GM10248 (cell line): ENCODE measurements around the gene TMEM236.

Experiments used
- CTCF ChIA-PET: fragments of 300-600 bp; sonication (Branson Sonifier 250); formaldehyde crosslinking; extraction: SDS; loops from one replicate; lab custom pipeline; 2021; ENCODE audit warnings: antibody characterized with exemption; lab: Yijun Ruan, JAX
- POLR2A ChIA-PET: fragments of 350-650 bp; sonication (Branson Sonifier 250); formaldehyde crosslinking; extraction: SDS; loops from one replicate; lab custom pipeline; 2020; ENCODE audit warnings: antibody characterized with exemption; lab: Yijun Ruan, JAX
- DNase-seq: peaks from one replicate; pipeline ENCODE4 v3.0.0; 2012; ENCODE audit errors: extremely low spot score
- TF ChIP-seq, protein P1 (sequence below): IDR thresholded peaks from 2 replicates; pipeline ENCODE4 v1.5.1; 2012; ENCODE audit warnings: mild to moderate bottlenecking, low read depth; ENCODE audit errors: extremely low read depth, missing control alignments, control extremely low read depth

Gene TMEM236

DNA sequence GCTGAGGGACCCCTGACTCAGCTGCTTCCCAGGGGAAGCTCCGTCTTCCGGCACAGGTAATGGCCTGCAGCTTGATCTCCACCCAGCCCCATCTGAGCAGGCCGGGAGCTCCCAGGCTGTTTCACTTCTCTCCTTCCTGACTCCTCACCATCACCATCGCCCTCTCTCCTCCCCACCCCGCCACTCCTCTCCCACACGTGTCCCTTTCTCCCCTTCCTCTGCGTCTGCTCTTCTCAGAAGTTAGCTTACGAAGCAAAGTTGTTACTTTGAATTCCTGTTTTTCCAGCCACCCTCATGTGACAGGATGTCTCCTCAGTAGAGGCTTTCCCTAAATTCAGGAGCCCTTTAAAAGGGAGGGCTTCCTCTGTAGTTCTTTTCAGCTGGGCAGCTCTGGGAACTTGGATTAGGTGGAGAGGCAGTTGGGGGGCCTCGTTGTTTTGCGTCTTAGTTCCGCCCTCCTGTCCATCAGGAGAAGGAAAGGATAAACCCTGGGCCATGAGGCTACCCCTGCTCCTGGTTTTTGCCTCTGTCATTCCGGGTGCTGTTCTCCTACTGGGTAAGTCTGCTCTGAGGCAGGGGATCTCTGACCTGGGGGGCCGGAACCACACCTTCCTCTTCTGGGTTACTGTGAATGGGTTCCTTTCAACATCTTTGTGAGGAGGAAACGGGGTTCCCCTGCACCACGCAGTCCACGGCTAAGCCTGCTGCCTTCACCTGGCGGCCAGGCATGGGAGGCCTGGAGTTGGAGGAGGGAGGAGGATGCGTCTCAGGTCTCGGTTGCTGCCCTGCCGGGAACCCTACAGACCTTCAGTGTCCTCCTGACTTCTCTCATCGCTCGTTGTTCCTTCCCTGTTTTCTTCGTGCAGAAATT, 57.2 kb downstream of the TMEM236 start, which contains the start of gene MRC1:
Gene MRC1 (plus strand): TSS at position 378 of the 871 bp plus-strand sequence. CDS start 118 bp downstream, at position 496.
- no peak for DNase-seq
- ChIA-PET CTCF (interaction anchor here (1.0 kb wide), 1 partner anchor 11 kb away, joined by 3 read pairs; no protein-coding TSS in a partner anchor), POLR2A (no interaction called here)
- TF ChIP-seq, protein P1, sequence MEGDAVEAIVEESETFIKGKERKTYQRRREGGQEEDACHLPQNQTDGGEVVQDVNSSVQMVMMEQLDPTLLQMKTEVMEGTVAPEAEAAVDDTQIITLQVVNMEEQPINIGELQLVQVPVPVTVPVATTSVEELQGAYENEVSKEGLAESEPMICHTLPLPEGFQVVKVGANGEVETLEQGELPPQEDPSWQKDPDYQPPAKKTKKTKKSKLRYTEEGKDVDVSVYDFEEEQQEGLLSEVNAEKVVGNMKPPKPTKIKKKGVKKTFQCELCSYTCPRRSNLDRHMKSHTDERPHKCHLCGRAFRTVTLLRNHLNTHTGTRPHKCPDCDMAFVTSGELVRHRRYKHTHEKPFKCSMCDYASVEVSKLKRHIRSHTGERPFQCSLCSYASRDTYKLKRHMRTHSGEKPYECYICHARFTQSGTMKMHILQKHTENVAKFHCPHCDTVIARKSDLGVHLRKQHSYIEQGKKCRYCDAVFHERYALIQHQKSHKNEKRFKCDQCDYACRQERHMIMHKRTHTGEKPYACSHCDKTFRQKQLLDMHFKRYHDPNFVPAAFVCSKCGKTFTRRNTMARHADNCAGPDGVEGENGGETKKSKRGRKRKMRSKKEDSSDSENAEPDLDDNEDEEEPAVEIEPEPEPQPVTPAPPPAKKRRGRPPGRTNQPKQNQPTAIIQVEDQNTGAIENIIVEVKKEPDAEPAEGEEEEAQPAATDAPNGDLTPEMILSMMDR = no peak

DNA sequence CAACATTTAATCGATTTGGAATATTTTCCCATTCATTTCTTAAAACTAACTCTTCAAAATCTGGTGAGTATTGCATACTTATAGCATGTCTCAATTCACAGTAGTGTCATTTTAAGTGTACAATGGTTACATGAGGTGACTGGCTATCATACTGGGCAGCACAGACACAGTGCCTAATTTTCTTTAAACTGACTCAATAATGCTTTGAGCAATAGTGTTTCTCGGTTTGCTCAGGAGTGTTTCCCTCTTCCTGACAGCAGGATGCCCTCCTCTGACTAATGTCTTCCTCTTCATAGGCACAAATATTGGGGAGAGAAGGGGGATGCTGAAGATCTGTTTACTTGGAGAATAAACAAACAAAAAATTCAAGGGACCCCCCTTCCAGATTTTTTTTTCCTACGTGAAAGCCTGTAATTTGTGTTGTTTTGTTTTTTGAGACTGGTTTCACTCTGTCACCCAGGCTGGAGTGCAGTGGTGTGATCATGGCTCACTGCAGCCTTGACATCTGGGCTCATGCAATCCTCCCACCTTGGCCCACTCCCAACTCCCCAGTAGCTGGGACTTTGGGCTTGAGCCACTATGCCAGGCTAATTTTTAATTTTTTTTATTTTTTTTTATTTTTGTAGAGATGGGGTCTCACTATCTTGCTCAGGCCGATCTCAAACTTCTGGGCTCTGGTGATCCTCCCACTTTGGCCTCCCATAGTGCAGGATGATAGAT, 59.3 kb downstream of the TMEM236 start:
- TF ChIP-seq, protein P1 = no peak
- POLR2A ChIA-PET = no interaction called here
- DNase-seq = no peak

DNA sequence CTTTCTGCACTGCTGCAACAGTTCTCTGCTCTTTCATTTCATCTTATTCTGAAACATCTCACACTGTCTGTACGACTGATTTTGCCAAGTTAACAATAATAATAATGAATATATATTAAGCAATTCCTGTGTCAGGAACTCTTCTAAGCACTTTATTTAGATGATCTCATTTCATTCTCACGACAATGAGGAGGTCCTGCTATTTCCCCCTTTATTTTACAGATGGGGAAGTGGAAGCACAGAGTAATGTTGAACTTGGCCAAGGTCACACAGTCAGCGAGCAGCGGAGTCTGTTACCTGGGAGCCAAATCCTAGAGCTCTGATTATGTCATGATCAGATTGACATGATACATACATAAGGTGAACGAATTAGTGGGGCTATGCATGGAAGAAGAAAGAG, 63.0 kb downstream of the TMEM236 start:
- CTCF ChIA-PET = no interaction called here
- no peak for DNase-seq
- TF ChIP-seq, protein P1 = no peak
- POLR2A ChIA-PET = no interaction called here

More for the DNA sequence above, 59.3 kb downstream of the TMEM236 start:
- CTCF ChIA-PET = no interaction called here

DNA sequence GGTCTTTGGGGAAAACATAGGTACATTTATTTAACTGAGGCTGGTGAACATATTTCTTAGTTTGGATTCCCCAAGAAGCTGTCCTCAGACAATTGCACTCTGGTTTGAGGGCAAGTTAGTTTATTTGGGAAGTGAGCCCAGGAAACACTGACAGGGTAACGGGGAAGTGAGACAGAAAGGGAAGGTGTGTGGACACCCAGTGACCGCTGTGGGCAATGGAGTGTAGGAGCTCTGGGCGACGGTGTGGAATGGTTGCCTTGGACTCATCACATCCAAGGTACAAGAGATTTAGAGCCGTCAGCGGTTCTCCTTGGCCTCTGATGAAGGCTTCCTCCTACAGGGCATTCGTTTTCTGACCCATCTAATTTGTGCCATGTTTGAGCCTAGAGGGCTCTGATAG, 64.2 kb downstream of the TMEM236 start:
- ChIA-PET POLR2A (no interaction called here), CTCF (no interaction called here)
- no peak for DNase-seq
- TF ChIP-seq, protein P1 = no peak

DNA sequence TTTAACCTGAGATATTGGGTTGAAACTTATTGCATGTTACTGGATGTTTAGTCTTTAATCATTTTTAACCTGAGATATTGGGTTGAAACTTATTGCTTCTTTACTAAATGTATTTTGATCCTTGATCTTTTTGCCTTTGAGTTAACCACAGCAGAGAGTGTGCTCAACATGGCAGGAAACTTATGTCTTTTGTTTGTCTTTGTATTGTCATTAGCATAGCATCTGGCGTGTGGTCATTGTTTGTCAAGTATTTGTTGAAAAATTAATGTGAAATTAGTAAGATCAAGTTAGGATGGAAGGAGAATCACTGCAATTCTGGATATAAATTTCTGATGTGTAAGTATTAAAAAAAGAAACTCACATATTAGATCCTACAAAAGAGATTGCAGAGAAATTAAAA, 65.3 kb downstream of the TMEM236 start:
- no peak for DNase-seq
- POLR2A ChIA-PET = no interaction called here
- CTCF ChIA-PET = no interaction called here

DNA sequence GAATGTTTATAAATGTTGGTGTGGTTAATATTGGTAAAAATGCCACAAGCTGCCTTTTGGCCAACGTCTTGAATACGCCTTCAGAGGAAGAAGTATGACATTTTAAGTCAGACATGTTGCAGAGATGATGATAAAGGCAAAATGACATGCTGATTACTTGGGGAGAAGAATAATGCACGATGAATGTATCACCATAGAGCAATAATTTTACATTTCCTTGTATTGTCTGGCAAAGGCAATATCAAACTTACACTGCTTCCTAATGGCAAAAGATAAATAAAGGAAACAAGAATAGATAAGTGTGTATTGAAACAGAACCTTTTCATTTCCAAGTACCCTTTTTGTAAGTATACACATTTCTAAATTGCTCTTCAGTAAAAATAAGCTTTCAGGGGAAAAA, 65.8 kb downstream of the TMEM236 start:
- no peak for DNase-seq
- CTCF ChIA-PET = no interaction called here
- POLR2A ChIA-PET = no interaction called here
- TF ChIP-seq, protein P1 = no peak

More for the DNA sequence above, 65.3 kb downstream of the TMEM236 start:
- TF ChIP-seq, protein P1 = no peak
